Ascending aorta (tissue), 2 donors: ENCODE results near the gene MAD2L1. TPM values are rescaled to one million over a fixed set of nuclear protein-coding genes. Genes with fewer than 3 reads are reported as not detected.
"Not testable (repeated sequence)": the region's sequence is repeated elsewhere in the genome, so short reads cannot be mapped to it uniquely, and the experiment has no call there.

ENCODE experiments used
- DNase-seq, 2 donors: peaks; one replicate each; pipeline ENCODE4 v3.0.0-alpha.2; 2019; ENCODE audit warnings: low spot score in 2 of 2
- H3K27ac ChIP-seq, 2 donors: fragments of 200-600 bp; sonication (generic); one replicate each; pipeline ENCODE4 v1.5.1; 2016 to 2017; ENCODE audit warnings: mild to moderate bottlenecking in 1 of 2
- H3K27me3 ChIP-seq: fragments of 200-600 bp; sonication (generic); one replicate; pipeline ENCODE4 v1.5.1; 2017
- H3K36me3 ChIP-seq, 2 donors: fragments of 200-600 bp; sonication (generic); one replicate each; pipeline ENCODE4 v1.5.1; 2016
- H3K4me1 ChIP-seq, 2 donors: fragments of 200-600 bp; sonication (generic); one replicate each; pipeline ENCODE4 v1.5.1; 2016 to 2017; ENCODE audit warnings: mild to moderate bottlenecking in 1 of 2
- H3K4me3 ChIP-seq, 2 donors: fragments of 200-600 bp; sonication (generic); one replicate each; pipeline ENCODE4 v1.5.1; 2016 to 2017; ENCODE audit warnings: mild to moderate bottlenecking in 1 of 2
- H3K9me3 ChIP-seq, 2 donors: fragments of 200-600 bp; sonication (generic); one replicate each; pipeline ENCODE4 v1.5.1; 2016
- intact Hi-C: fragments of 100-400 bp; cut with DNase I; formaldehyde crosslinking; loops from one replicate; pipeline ENCODE4 v1.15.1; 2023
- total RNA-seq: library from RNA; depleted of rRNA; stranded (reverse); fragments of >200 nt; gene quantifications from one replicate; pipeline ENCODE4 v1.1.0, GENCODE V29; 2016
- TF ChIP-seq, protein P1 (sequence below), 3 experiments: fragments of 200-600 bp in 2 of 3; fragments of 450-650 bp in 1 of 3; sonication (generic) in 2 of 3; IDR thresholded peaks; one replicate each; pipeline ENCODE4 v1.5.1; 2016 to 2019; ENCODE audit warnings: antibody characterized with exemption in 3 of 3, mild to moderate bottlenecking in 1 of 3, moderate library complexity in 1 of 3

MAD2L1 gene
- total RNA-seq, 1 donor from 2014 or later, result 12.8 TPM

DNA sequence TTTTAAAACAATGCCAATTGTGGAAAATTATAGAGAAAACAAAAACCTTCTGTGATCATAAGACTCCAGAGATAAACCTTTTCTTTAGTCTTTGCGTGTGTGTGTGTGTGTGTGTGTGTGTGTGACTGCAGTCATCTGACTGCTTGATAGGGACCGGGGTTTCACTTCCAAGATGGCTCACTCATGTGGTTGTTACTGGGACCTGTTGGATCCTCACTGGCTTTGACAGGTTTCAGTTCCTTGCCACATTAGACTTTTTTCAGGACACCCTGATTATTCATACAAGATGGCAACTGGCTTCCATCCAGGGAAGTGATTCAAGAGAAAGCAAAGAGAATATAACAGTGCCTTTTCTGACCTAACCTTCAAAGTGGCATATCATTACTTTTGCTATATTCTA is 21.9 kb upstream of the MAD2L1 start:
- no peak overlapping the region for H3K27ac ChIP-seq
- no peak for DNase-seq
- TF ChIP-seq, protein P1, sequence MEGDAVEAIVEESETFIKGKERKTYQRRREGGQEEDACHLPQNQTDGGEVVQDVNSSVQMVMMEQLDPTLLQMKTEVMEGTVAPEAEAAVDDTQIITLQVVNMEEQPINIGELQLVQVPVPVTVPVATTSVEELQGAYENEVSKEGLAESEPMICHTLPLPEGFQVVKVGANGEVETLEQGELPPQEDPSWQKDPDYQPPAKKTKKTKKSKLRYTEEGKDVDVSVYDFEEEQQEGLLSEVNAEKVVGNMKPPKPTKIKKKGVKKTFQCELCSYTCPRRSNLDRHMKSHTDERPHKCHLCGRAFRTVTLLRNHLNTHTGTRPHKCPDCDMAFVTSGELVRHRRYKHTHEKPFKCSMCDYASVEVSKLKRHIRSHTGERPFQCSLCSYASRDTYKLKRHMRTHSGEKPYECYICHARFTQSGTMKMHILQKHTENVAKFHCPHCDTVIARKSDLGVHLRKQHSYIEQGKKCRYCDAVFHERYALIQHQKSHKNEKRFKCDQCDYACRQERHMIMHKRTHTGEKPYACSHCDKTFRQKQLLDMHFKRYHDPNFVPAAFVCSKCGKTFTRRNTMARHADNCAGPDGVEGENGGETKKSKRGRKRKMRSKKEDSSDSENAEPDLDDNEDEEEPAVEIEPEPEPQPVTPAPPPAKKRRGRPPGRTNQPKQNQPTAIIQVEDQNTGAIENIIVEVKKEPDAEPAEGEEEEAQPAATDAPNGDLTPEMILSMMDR (IDR thresholded peaks at IDR 0.05), result no peak
- H3K36me3 ChIP-seq, result no peaks in the 10 kb centered on the region
- H3K4me1 ChIP-seq, result no peaks in the 10 kb centered on the region
- H3K27me3 ChIP-seq, result no peaks in the 10 kb centered on the region
- intact Hi-C loops, result no loop called here
- no peaks in the 10 kb centered on the region for H3K9me3 ChIP-seq
- H3K4me3 ChIP-seq, result no peak overlapping the region

GRCh38 chr4:120088066-120088465 is 21.4 kb upstream of the MAD2L1 start:
- H3K4me3 ChIP-seq, H3K4me1 ChIP-seq, intact Hi-C loops, H3K27me3 ChIP-seq, DNase-seq, H3K27ac ChIP-seq, H3K9me3 ChIP-seq, H3K36me3 ChIP-seq: not testable (repeated sequence)

DNA sequence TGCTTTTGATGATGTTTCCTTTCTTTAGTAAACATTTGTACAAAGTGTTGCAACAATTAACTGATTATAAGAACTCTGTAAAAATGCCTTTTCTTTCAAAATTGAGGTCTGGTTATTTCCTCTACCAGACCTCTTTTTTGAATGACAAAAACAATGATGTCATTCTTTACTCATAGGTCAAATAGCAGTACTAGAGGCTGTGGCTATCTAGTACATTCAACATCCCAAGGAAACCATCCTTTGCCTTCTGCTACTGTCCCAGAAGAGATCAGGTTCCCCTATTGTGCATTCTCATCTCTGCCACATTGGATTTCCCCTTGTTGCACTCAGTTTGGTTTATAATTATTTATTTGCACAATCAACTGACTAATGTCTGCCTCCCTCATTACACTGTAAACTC is 19.1 kb upstream of the MAD2L1 start:
- Histone ChIP-seq H3K27ac (no peak overlapping the region), H3K4me3 (no peak overlapping the region), H3K9me3 (no peaks in the 10 kb centered on the region), H3K4me1 (no peaks in the 10 kb centered on the region), H3K36me3 (no peaks in the 10 kb centered on the region), H3K27me3 (no peaks in the 10 kb centered on the region)
- intact Hi-C loops, result no loop called here
- TF ChIP-seq, protein P1 (IDR thresholded peaks at IDR 0.05), result no peak
- no peak for DNase-seq

DNA sequence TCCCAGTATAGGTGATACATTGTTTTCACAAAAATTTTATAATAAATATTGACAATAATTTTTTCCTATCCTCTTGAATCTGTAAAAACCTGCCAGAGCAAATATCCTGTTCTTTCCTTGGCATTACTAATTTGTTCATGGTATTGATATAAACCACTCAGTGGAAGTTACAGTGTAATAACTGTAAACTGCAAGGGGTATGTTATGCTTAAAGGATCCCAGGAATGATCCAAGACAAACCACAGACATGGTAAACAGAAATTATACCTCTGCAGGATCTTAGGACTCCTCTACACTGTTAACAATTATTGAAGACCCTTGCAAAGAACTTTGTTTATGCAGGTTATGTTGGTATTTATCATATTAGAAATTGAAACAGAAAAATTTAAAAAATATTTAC is 17.7 kb upstream of the MAD2L1 start:
- no peaks in the 10 kb centered on the region for H3K36me3 ChIP-seq
- H3K27ac ChIP-seq, result no peak overlapping the region
- H3K4me3 ChIP-seq, result no peak overlapping the region
- DNase-seq, result no peak
- intact Hi-C loops, result no loop called here
- H3K4me1 ChIP-seq, result no peaks in the 10 kb centered on the region
- TF ChIP-seq, protein P1 (IDR thresholded peaks at IDR 0.05), result no peak
- H3K9me3 ChIP-seq, result no peaks in the 10 kb centered on the region
- no peaks in the 10 kb centered on the region for H3K27me3 ChIP-seq

DNA sequence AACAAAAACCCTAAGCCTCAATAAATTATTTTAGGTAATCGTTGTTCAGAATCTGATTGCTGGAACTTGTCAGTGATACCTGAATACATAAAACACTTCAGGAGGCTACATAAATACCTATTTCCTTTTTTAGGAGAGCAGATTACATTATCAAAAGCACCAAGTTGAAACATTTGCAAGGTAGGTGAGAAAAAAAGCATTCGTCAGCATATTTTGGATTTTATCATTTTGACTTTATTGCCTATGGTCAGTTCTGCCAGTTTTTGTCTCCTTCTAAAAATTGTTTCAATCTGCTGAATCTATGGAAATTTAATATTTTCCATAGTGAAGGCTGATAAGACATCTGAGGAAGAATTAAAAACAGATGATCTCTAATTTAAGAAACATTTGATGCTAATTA is 16.5 kb upstream of the MAD2L1 start:
- TF ChIP-seq, protein P1 (IDR thresholded peaks at IDR 0.05), result no peak
- no peaks in the 10 kb centered on the region for H3K36me3 ChIP-seq
- H3K4me3 ChIP-seq, result no peak overlapping the region
- DNase-seq, result no peak
- H3K9me3 ChIP-seq, result no peaks in the 10 kb centered on the region
- no peaks in the 10 kb centered on the region for H3K27me3 ChIP-seq
- intact Hi-C loops, result no loop called here
- no peaks in the 10 kb centered on the region for H3K4me1 ChIP-seq
- H3K27ac ChIP-seq, result no peak overlapping the region

- intact Hi-C loops, result no loop called here
- Histone ChIP-seq H3K27me3 (no peaks in the 10 kb centered on the region), H3K27ac (no peak overlapping the region), H3K4me3 (no peak overlapping the region), H3K4me1 (no peaks in the 10 kb centered on the region), H3K36me3 (no peaks in the 10 kb centered on the region), H3K9me3 (no peaks in the 10 kb centered on the region)
- TF ChIP-seq, protein P1 (IDR thresholded peaks at IDR 0.05), result no peak
- no peak for DNase-seq
Observed at GRCh38 chr4:120082251-120082650, 15.6 kb upstream of the MAD2L1 start.
